Peyer's patch (tissue), 4 donors: ENCODE results near the gene IFNA1.

Experiments
- CTCF ChIP-seq, 6 experiments: fragments of 450-650 bp in 4 of 6; fragments of 200-600 bp in 2 of 6; sonication (generic) in 1 of 6; IDR thresholded peaks; one replicate each; pipeline ENCODE4 v1.5.1; 2017 to 2019; ENCODE audit warnings: antibody characterized with exemption in 6 of 6, mild to moderate bottlenecking in 3 of 6, moderate library complexity in 1 of 6
- POLR2A ChIP-seq, 2 donors: fragments of 450-650 bp; IDR thresholded peaks; one replicate each; pipeline ENCODE4 v1.5.1; 2017; ENCODE audit warnings: antibody characterized with exemption in 2 of 2, mild to moderate bottlenecking in 2 of 2, moderate library complexity in 2 of 2

- TF ChIP-seq CTCF (IDR thresholded peaks at IDR 0.05) (peak; percentile 10 to 77 (median 58)), POLR2A (IDR thresholded peaks at IDR 0.05) (no peak)
Measured at GRCh38 chr9:21395778-21396717, 44.2 kb upstream of the IFNA1 start.
